Body of pancreas (tissue), 4 donors: Measurements from ENCODE around the gene ABHD16A. TPM values are rescaled to one million over a fixed set of nuclear protein-coding genes. Genes with fewer than 3 reads are reported as not detected.
A peak's percentile ranks its signal among the peaks of the same experiment; 100 is the strongest.

Experiments used
- ATAC-seq: fragments of 150-250 bp; one replicate; pipeline ENCODE4 v1.9.1; 2016
- DNase-seq, 4 donors: peaks; one replicate each; pipeline ENCODE4 v3.0.0-alpha.2; 2019
- H3K27ac ChIP-seq, 4 donors: fragments of 200-600 bp; sonication (generic); 1 replicate in 3 of 4; 2 replicates in 1 of 4; pipeline versions ENCODE4 v1.5.1 to v1.6.1; 2016 to 2019; ENCODE audit warnings: mild to moderate bottlenecking in 1 of 4, mixed read lengths in 1 of 4, moderate library complexity in 1 of 4
- H3K27me3 ChIP-seq, 2 donors: fragments of 200-600 bp; sonication (generic); one replicate each; pipeline ENCODE4 v1.6.0; 2016; ENCODE audit warnings: mild to moderate bottlenecking in 1 of 2
- H3K36me3 ChIP-seq, 2 donors: fragments of 200-600 bp; sonication (generic); replicated peaks in 1 of 2; 2 replicates each; pipeline ENCODE4 v1.5.1; 2016; ENCODE audit warnings: low read depth in 2 of 2; ENCODE audit not compliant: insufficient read depth in 1 of 2
- H3K4me1 ChIP-seq: fragments of 200-600 bp; sonication (generic); one replicate; pipeline ENCODE4 v1.6.0; 2016
- H3K4me3 ChIP-seq, 2 donors: fragments of 200-600 bp; sonication (generic); 1 replicate in 1 of 2; 2 replicates in 1 of 2; pipeline ENCODE4 v1.5.1; 2016 to 2019
- H3K9me3 ChIP-seq, 3 donors: fragments of 200-600 bp; sonication (generic); 1 replicate in 2 of 3; 2 replicates in 1 of 3; pipeline ENCODE4 v1.5.1; 2016
- POLR2A ChIP-seq, 3 donors: fragments of 450-650 bp; IDR thresholded peaks; one replicate each; pipeline ENCODE4 v1.6.1; 2016; ENCODE audit warnings: antibody characterized with exemption in 3 of 3, mild to moderate bottlenecking in 2 of 3
- WGBS, 2 donors: methylation state at CpG; one replicate each; pipeline ENCODE4 v1.1.5; 2017; 5-methylcytosine and 5-hydroxymethylcytosine counted together
- intact Hi-C: fragments of 100-400 bp; cut with DNase I; formaldehyde crosslinking; loops from one replicate; pipeline ENCODE4 v1.15.1; 2023
- total RNA-seq, 2 donors: library from RNA; depleted of rRNA; stranded (reverse); fragments of >200 nt; gene quantifications; one replicate each; pipeline ENCODE4 v1.1.0, GENCODE V29; 2016
- TF ChIP-seq, protein P1 (sequence below), 7 experiments: fragments of 450-650 bp in 4 of 7; fragments of 200-600 bp in 3 of 7; sonication (generic) in 3 of 7; IDR thresholded peaks; one replicate each; pipeline ENCODE4 v1.5.1; 2016 to 2019; ENCODE audit warnings: antibody characterized with exemption in 7 of 7

The ABHD16A gene
- total RNA-seq, 2 donors from 2014 or later, result 24.7 to 38.1 TPM

DNA sequence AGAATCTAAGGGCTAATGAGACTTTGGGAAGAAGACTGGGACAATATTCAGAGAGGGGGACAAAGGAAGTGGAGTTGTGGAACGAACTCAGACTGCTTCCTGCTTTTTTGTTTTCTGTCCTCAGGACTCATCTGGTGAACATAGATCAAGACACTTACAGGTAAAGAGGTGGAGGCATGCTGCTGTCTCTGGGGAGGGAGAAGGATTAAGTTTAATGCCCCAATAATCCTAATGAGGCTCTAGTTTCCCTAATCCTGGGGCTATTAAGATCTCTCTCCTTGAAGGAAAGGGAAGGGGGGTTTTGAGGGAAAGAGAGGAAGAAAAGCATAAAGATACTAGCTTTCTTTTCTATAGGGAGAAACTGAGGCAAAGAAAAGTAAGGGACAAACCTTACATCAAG lies 41.3 kb upstream of the ABHD16A start:
- TF ChIP-seq, protein P1, sequence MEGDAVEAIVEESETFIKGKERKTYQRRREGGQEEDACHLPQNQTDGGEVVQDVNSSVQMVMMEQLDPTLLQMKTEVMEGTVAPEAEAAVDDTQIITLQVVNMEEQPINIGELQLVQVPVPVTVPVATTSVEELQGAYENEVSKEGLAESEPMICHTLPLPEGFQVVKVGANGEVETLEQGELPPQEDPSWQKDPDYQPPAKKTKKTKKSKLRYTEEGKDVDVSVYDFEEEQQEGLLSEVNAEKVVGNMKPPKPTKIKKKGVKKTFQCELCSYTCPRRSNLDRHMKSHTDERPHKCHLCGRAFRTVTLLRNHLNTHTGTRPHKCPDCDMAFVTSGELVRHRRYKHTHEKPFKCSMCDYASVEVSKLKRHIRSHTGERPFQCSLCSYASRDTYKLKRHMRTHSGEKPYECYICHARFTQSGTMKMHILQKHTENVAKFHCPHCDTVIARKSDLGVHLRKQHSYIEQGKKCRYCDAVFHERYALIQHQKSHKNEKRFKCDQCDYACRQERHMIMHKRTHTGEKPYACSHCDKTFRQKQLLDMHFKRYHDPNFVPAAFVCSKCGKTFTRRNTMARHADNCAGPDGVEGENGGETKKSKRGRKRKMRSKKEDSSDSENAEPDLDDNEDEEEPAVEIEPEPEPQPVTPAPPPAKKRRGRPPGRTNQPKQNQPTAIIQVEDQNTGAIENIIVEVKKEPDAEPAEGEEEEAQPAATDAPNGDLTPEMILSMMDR (IDR thresholded peaks at IDR 0.05), result no peak
- 67 to 77% methylated on average over 1 of the region's 1 CpG for WGBS, 2 donors
- Histone ChIP-seq H3K4me1 (peaks cover 8% of the 10 kb centered on the region), H3K9me3 (no peaks in the 10 kb centered on the region), H3K27ac (no peak overlapping the region), H3K36me3 (no peaks in the 10 kb centered on the region), H3K27me3 (no peaks in the 10 kb centered on the region), H3K4me3 (no peak overlapping the region)
- DNase-seq (no peak), ATAC-seq (no peak)
- intact Hi-C loops, result no loop called here

DNA sequence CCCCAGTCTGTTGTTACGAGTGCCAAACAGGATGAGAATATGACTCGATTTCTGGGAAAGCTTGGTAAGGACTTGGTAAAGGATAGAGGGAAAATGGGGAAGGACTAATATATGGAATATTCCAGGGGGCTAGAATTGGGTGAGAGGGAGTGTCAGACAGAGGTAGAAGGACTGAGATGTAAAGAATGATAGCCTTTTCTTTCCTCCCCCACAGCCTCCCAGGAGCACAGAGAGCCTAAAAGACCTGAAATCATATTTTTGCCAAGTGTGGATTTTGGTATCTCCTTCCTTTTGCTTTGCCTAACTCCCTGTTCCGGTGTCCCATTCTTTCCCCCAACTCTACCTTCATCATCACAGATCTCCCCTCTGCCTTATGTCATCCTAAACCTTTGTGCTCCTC lies 39.8 kb upstream of the ABHD16A start:
- intact Hi-C loops, result no loop called here
- DNase-seq (no peak), ATAC-seq (no peak)
- TF ChIP-seq, protein P1 (IDR thresholded peaks at IDR 0.05), result no peak
- no peak for TF ChIP-seq POLR2A (IDR thresholded peaks at IDR 0.05)
- no peaks in the 10 kb centered on the region for H3K27me3 ChIP-seq
- peaks cover 22% of the 10 kb centered on the region for H3K4me1 ChIP-seq
- no peak overlapping the region for H3K4me3 ChIP-seq
- WGBS, 2 donors, result 80 to 82% methylated on average over 3 of the region's 3 CpGs
- no peak overlapping the region for H3K27ac ChIP-seq
- no peaks in the 10 kb centered on the region for H3K9me3 ChIP-seq
- no peaks in the 10 kb centered on the region for H3K36me3 ChIP-seq

DNA sequence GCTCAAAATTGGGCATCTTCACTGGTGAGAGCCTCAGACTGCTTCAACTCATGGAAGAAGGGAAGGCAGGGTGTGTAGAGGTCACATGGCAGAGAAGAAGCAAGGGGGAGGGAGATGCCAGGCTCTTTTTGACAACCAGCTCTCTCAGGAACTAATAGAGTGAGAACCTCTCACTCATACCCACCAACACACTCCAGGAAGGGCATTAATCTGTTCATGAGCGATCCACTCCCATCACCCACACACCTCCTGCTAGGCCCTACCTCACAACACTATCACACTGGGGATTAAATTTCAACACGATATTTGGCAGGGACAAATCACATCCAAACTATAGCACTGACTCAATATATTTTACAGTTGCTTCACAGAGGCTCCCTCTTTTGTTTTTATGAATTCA lies 38.7 kb upstream of the ABHD16A start:
- Histone ChIP-seq H3K27ac (no peak overlapping the region), H3K9me3 (no peaks in the 10 kb centered on the region), H3K4me1 (peaks cover 33% of the 10 kb centered on the region), H3K27me3 (no peaks in the 10 kb centered on the region), H3K4me3 (no peak overlapping the region), H3K36me3 (no peaks in the 10 kb centered on the region)
- TF ChIP-seq, protein P1 (IDR thresholded peaks at IDR 0.05), result no peak
- no peak for TF ChIP-seq POLR2A (IDR thresholded peaks at IDR 0.05)
- WGBS, 2 donors, result 50 to 76% methylated on average over 2 of the region's 2 CpGs
- ATAC-seq, result no peak
- intact Hi-C loops, result no loop called here
- no peak for DNase-seq

DNA sequence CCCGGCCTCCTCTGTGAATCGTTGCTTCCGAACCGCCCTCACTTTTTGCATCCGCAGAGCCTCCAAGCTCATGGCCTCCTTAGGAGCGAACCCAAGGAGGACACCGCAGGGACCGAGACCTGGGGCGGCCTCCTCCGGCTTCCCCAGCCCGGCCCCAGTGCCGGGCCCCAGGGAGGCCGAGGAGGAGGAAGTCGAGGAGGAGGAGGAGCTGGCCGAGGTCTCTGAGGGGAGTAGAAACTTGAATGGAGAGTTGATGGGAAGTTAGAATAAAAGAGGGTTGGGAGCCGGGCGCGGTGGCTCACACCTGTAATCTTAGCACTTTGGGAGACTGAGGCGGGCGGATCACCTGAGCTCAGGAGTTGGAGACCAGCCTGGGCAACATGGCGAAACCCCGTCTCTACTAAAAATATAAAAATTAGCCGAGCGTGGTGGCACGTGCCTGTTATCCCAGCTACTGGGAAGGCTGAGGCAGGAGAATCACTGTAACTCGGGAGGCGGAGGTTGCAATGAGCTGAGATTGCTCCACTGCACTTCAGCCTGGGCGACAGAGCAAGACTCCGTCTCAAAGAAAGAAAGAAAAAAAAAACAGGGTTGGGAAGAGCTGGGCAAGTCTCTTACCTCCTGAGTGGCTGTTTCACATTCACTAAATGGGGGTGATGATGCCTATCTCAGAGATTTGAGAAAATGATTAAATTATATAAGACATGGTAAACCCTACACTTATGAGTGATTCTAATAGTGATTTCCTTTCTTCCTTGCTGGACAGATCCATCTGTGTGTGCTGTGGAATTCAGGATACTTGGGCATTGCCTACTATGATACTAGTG lies 37.5 kb upstream of the ABHD16A start:
- DNase-seq, result no peak
- intact Hi-C loops, result no loop called here
- no peak for ATAC-seq
- TF ChIP-seq, protein P1 (IDR thresholded peaks at IDR 0.05), result no peak
- no peak for TF ChIP-seq POLR2A (IDR thresholded peaks at IDR 0.05)
- Histone ChIP-seq H3K9me3 (no peaks in the 10 kb centered on the region), H3K27me3 (no peaks in the 10 kb centered on the region), H3K4me3 (peak overlapping the region; percentile 26 to 62), H3K4me1 (peaks cover 38% of the 10 kb centered on the region), H3K27ac (peak overlapping the region in 3 of 4 donors; percentile 86 to 91 (median 90)), H3K36me3 (no peaks in the 10 kb centered on the region)
- 20 to 22% methylated on average over 29 of the region's 29 CpGs for WGBS, 2 donors
